Left renal cortex interstitium (tissue), 4 donors: ENCODE results near the gene CFAP74. TPM values are rescaled to one million over a fixed set of nuclear protein-coding genes. Genes with fewer than 3 reads are reported as not detected.
"Not testable (repeated sequence)": the region's sequence is repeated elsewhere in the genome, so short reads cannot be mapped to it uniquely, and the experiment has no call there.

Experiments used
- DNase-seq, 4 donors: peaks; one replicate each; pipeline ENCODE4 v3.0.0-alpha.2; 2013; ENCODE audit warnings: low read depth in 4 of 4, low spot score in 2 of 4, missing footprints in 1 of 4
- polyA plus RNA-seq, 4 donors: library from polyadenylated mRNA; unstranded; fragments of 120-200 nt; gene quantifications; one replicate each; pipeline ENCODE4 v1.2.1, GENCODE V29; 2013; ENCODE audit not compliant: insufficient read length in 4 of 4

CFAP74 gene
- polyA plus RNA-seq, 4 donors = 0.45 to 0.68 (median 0.58) TPM

- not testable (repeated sequence) for DNase-seq
Observed at GRCh38 chr1:1883890-1884289, 119.7 kb downstream of the CFAP74 start.

GRCh38 chr1:1883092-1883873 is 120.3 kb downstream of the CFAP74 start:
- no peak for DNase-seq

- DNase-seq = no peak
Observed at GRCh38 chr1:1881727-1882126, 121.9 kb downstream of the CFAP74 start.

- no peak for DNase-seq
Observed at GRCh38 chr1:1880617-1881312, 122.8 kb downstream of the CFAP74 start.

- DNase-seq = no peak
Observed at GRCh38 chr1:1879942-1880341, 123.6 kb downstream of the CFAP74 start.

- no peak for DNase-seq
Observed at GRCh38 chr1:1877865-1878436, 125.6 kb downstream of the CFAP74 start.

- no peak for DNase-seq
Observed at GRCh38 chr1:1876335-1876930, 127.2 kb downstream of the CFAP74 start.

- DNase-seq = no peak
Observed at GRCh38 chr1:1875932-1876331, 127.7 kb downstream of the CFAP74 start.

- DNase-seq = no peak
Observed at GRCh38 chr1:1874901-1875300, 128.7 kb downstream of the CFAP74 start.

- no peak for DNase-seq
Observed at GRCh38 chr1:1873186-1873585, 130.4 kb downstream of the CFAP74 start.

GRCh38 chr1:1872329-1872994 is 131.1 kb downstream of the CFAP74 start:
- no peak for DNase-seq

Other genes starting within 250 kb of the CFAP74 start
- 10 to 100 TPM; 40.8 to 62.0 (median 50.9) TPM for gene NADK, start 225.3 kb downstream of the CFAP74 start, polyA plus RNA-seq
- 100 to 1,000 TPM; 261 to 315 (median 282) TPM for gene GNB1, start 112.7 kb downstream of the CFAP74 start, polyA plus RNA-seq
- gene CALML6, start 88.5 kb downstream of the CFAP74 start, polyA plus RNA-seq = 1 to 10 TPM in 2 of 4 donors, under 1 TPM in 2; 0.27 to 1.4 (median 0.70) TPM
- 1 to 10 TPM in 3 of 4 donors, under 1 TPM in 1; 0.85 to 2.8 (median 1.5) TPM for gene TMEM52, start 84.5 kb downstream of the CFAP74 start, polyA plus RNA-seq
- gene GABRD, start 15.6 kb upstream of the CFAP74 start, polyA plus RNA-seq = 1 to 10 TPM; 1.4 to 2.2 (median 1.8) TPM
- 10 to 100 TPM; 28.9 to 36.1 (median 33.0) TPM for gene PRKCZ, start 46.6 kb upstream of the CFAP74 start, polyA plus RNA-seq
- gene FAAP20, start 191.0 kb upstream of the CFAP74 start, polyA plus RNA-seq = 10 to 100 TPM; 24.4 to 76.3 (median 60.8) TPM
- 10 to 100 TPM; 45.4 to 62.9 (median 58.6) TPM for gene SKI, start 224.5 kb upstream of the CFAP74 start, polyA plus RNA-seq